HG02571 (cell line): ENCODE results near the gene CEBPG.
A peak's percentile ranks its signal among the peaks of the same experiment; 100 is the strongest.

ENCODE experiments used
- ATAC-seq: cut with Tn5 transposase; IDR thresholded peaks from one replicate; pipeline ENCODE4 v1.9.1; 2021; ENCODE audit warnings: mild to moderate bottlenecking, moderate library complexity; ENCODE audit not compliant: unreplicated experiment

Gene CEBPG

GRCh38 chr19:33373453-33374235, at the start of gene CEBPG:
CEBPG (plus strand) TSS chr19:33373709; CDS start chr19:33379240, 5,531 bp downstream.
- ATAC-seq = peak; percentile 90

- no peak for ATAC-seq
These were observed 48.9 kb upstream of the CEBPG start for GRCh38 chr19:33324628-33325027.

- ATAC-seq = no peak
These were observed 47.6 kb upstream of the CEBPG start for GRCh38 chr19:33325920-33326319.

GRCh38 chr19:33329060-33329459, 44.4 kb upstream of the CEBPG start:
- ATAC-seq = no peak

GRCh38 chr19:33329736-33330135, 43.8 kb upstream of the CEBPG start:
- ATAC-seq = no peak

- ATAC-seq = no peak
These were observed 41.3 kb upstream of the CEBPG start for GRCh38 chr19:33332248-33332647.

GRCh38 chr19:33333151-33333550, 40.4 kb upstream of the CEBPG start:
- no peak for ATAC-seq

- ATAC-seq = no peak
These were observed 39.9 kb upstream of the CEBPG start for GRCh38 chr19:33333642-33334041.

GRCh38 chr19:33334271-33334670, 39.2 kb upstream of the CEBPG start:
- no peak for ATAC-seq

GRCh38 chr19:33335446-33335845, 38.1 kb upstream of the CEBPG start:
- no peak for ATAC-seq

- no peak for ATAC-seq
These were observed 34.2 kb upstream of the CEBPG start for GRCh38 chr19:33339016-33339984.

GRCh38 chr19:33340991-33341390, 32.5 kb upstream of the CEBPG start:
- ATAC-seq = no peak

GRCh38 chr19:33343301-33343700, 30.2 kb upstream of the CEBPG start:
- ATAC-seq = no peak

- no peak for ATAC-seq
These were observed 29.5 kb upstream of the CEBPG start for GRCh38 chr19:33343859-33344572.

- ATAC-seq = no peak
These were observed 29.0 kb upstream of the CEBPG start for GRCh38 chr19:33344573-33344925.

GRCh38 chr19:33345163-33345562, 28.3 kb upstream of the CEBPG start:
- no peak for ATAC-seq

GRCh38 chr19:33346665-33347064, 26.8 kb upstream of the CEBPG start:
- ATAC-seq = no peak

GRCh38 chr19:33347300-33347699, 26.2 kb upstream of the CEBPG start:
- ATAC-seq = no peak

- ATAC-seq = no peak
These were observed 25.1 kb upstream of the CEBPG start for GRCh38 chr19:33348301-33349010.
